Measurements from ENCODE around the gene CCL26.

CCL26 gene

DNA sequence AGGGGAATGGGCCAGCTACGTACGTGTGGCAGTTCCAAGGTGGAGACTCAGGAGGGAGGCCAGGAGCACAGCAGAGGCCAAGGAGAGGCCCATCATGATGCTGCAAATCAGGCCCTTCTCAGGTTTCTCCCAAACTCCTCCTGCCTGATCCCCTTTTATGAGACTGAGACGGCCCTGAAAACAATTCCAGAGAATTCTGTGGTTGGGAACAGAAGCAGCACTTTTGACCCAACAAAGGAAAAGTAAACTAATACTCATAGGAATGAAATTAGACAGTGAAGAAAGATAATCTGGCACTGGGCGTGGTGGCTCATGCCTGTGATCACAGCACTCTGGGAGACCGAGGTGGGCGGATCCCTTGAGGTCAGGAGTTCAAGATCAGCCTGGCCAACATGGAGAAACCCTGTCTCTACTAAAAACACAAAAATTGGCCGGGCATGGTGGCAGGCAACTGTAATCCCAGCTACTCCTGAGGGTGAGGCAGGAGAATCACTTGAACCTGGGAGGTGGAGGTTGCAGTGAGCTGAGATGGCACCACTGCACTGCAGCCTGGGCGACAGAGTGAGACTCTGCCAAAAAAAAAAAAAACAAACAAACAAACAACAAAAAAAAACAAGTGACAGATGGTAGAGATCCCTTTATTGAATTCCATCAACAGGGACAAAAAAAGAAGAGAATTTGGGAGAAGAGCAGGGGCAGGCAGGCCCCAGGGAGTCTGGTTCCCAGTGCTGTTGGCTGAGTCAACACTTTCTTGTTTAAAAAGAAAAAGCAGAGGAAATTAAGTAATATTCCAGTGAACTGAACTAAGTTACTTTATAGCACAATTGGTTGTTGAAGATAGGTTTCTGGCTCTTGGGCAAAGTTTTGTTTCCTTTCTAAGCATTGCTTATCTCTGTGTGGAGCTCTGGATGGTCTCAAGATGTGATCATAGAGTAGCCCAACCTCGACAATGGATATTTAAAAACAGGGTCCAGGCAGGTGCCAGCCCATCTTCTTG is at the start of gene CCL26:
CCL26 (minus strand) TSS at position 131 of the 997 bp plus-strand sequence; CDS start at position 96, 35 bp downstream.
- DNase-seq (ENCODE audit: low read depth): no peak

DNA sequence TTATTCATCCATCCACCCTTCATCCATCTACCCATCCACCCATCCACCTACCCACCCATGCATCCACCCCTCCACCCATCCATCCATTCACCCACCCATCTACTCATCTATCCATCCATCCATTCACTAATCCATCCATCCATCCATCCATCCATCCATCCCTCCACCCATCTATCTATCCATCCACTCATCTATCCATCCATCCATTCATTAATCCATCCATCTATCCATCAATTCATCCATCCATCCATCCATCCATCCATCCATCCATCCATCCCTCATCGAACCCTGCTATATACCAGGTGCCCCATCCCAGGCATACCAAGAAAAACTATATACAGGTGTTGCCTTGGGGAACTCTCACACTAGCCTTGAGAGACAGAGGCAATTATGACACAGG is 48.7 kb upstream of the CCL26 start:
- no peak for DNase-seq (ENCODE audit: low read depth)

DNA sequence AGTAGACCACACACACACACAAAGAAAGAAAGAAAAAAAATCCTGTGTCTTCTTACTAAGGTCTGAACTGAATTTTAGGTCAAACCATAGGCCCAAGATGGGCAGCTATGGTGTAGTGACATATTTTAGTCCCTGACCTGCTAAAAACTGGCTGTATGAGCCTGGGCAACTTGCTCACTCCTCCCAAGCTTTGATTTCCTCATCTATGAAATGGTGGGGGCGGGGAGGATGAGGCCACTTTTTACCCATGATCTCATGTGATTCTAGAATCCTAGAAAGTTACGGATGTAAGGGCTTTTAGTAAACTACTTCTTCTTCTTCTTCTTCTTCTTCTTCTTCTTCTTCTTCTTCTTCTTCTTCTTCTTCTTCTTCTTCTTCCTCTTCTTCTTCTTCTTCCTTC is 47.7 kb upstream of the CCL26 start:
- DNase-seq (ENCODE audit: low read depth): no peak

DNA sequence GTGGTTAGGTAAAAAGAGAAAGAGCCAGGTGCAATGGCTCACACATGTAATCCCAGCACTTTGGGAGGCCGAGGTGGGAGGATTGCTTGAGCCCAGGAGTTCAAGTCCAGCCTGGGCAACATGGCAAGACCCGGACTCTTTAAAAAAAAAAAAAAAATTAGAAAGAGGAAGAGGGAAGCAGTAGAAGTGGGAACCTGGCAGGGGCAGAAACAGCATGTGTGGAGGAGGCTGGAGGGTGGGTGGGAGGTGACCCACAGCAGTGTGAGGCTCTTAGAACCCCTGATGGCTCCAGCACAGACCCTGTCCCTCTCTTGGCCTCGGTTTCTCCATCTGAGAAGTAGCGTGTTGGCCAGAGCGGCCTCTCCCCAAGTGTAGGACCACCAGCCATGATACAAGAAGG is 46.5 kb upstream of the CCL26 start:
- DNase-seq (ENCODE audit: low read depth): no peak

DNA sequence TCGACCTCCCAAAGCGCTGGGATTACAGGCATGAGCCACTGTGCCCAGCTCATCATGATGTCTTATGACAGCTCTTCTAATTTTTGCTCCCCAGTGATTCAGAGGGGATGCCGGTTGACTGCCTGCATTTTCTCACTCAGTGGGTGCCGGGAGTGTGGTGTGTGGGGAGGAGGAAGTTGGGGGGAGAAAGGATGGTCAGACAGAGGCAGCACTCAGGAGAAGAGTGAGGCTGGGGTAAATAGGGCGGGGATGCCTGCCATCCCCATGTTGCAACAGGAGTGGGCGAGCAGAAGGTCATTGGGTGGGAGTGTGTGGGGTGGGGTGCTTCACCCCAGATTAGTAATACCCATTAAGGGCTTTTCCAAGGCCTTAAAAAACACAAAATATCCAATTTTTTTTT is 45.1 kb upstream of the CCL26 start:
- no peak for DNase-seq (ENCODE audit: low read depth)

GRCh38 chr7:75815418-75816064 is 43.5 kb upstream of the CCL26 start:
- DNase-seq (ENCODE audit: low read depth): no peak

DNA sequence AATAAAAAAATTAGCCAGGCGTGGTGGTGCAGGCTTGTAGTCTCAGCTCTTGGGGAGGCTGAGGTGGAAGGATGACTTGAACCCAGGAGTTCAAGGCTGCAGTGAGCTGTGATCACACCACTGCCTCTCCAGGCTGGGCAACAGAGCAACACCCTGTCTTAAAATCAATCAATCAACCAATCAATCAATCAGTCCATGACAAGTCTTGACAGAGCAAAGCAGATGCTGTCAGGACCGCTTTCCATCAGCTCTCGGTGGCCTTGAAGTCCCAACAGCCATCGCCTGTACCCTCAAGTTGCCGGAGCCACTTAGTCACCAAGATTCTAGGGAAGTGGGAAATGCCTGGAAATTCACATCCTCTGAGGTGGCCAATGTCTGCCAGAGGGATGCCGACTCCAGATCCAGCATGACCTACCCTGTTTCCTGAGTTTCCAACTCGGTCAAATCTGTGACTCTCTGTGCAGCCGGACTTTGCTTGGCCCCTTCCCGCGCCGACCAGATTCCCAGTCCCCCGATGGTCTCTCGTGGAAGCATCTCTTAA is 42.5 kb upstream of the CCL26 start:
- DNase-seq (ENCODE audit: low read depth): no peak

DNA sequence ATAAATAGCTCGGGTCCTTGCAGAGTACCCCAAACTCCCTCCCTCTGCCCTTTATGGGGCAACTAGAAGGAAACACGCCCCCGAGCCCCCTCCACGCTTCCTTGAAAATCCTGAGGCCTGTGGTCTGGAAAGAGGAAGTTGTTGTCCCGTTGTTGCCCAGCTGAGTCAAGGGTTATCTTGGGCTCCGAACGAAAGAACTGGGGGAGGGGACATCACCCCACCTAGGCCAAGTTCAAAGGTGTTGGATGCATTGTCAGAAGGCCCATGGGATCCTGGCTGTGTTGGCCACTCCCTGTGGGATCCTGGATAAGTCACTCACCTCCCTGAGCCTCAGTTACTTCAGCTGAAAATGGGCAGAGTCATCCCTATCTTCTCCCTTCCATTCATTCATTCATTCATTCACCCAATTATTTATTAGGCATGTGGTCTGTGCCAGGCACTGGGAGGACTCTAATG is 41.8 kb upstream of the CCL26 start, which contains the start of gene CCL24:
CCL24 (minus strand) TSS at position 26 of the 456 bp plus-strand sequence. CDS start 91 bp downstream, outside the sequence.
- DNase-seq (ENCODE audit: low read depth): no peak

GRCh38 chr7:75813084-75813483 is 41.1 kb upstream of the CCL26 start:
- no peak for DNase-seq (ENCODE audit: low read depth)

DNA sequence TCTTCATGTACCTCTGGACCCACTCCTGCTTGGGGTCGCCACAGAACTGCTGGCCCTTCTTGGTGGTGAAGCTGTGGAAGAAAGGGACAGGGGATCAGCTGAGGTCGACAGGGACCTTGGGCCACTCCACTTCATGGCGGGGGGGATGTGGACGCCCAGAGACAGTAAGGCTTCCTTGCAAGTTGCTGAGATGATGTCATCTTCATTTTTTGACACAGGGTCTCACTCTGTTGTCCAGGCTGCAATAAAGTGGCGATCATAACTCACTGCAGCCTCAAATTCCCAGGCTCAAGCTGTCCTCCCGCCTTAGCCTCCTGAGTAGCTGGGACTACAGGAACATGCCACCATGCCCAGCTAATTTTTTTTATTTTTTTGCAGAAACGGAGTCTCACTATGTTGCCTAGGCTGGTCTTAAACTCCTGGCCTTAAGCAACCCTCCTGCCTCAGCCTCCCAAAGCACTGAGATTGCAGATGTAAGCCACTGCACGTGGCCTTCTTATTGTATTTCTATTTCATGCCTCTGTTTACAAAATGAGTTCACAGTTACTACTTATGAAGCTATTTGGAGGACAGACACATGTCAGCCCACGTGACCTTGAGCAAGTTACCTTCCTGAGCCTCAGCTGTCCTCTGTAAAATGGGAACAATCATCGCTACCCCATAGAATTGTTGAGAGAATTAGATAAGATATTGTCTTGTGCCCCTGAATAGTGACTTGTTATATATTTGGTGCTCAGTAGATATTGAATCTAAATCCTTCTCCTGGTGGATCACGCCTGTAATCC is 40.1 kb upstream of the CCL26 start:
- DNase-seq (ENCODE audit: low read depth): no peak

DNA sequence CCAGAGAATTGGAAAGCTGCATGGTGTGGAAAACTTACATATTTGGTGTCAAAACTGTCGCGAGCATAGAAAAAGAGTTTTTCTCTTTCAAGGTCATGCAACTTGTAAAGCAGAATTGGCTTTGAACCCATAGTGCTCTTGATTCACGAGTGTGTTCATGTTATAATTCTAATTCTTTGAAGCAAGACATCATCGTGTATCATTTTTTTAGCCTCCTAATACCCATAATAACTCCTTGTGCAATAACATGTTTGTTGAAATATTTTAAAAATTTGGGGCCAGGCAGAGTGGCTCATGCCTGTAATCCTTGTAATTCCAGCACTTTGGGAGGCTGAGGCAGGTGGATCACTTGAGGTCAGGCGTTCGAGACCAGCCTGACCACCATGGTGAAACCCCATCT is 37.4 kb upstream of the CCL26 start:
- no peak for DNase-seq (ENCODE audit: low read depth)

DNA sequence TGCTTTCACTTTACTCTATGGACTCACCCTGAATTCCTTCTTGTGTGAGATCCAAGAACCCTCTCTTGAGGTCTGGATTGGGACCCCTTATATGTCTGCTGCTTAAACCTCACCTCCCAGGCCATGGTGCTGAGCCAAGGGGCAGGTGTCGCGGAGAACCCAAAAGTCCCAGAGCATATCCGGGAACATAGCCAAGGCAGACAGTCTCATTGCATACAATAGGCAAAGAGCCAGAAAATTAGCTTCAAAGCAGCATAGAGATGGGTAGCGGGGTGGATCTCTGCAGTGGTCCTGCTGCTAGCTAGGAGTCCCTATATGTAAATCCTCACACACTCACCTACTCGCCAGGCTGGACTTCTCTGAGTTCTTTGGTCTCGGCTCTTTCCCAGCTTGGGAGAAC is 36.1 kb upstream of the CCL26 start:
- DNase-seq (ENCODE audit: low read depth): no peak

DNA sequence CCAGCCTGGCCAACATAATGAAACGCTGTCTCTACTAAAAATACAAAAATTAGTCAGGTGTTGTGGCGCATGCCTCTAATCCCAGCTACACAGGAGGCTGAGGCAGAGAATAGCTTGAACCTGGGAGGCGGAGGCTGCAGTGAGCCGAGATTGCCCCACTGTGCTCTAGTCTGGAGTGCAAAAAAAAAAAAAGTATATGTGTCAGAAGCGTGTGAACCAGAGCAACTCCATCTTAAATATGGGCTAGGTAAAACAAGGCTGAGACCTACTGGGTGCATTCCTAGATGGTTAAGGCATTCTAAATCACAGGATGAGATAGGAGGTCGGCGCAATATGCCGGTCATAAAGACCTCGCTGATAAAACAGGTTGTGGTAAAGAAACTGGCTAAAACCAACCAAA is 35.4 kb upstream of the CCL26 start:
- DNase-seq (ENCODE audit: low read depth): no peak

GRCh38 chr7:75806560-75807307 is 34.7 kb upstream of the CCL26 start:
- DNase-seq (ENCODE audit: low read depth): no peak

GRCh38 chr7:75804705-75805104 is 32.7 kb upstream of the CCL26 start:
- DNase-seq (ENCODE audit: low read depth): no peak

- DNase-seq (ENCODE audit: low read depth): no peak
Observed at GRCh38 chr7:75804004-75804403, 32.0 kb upstream of the CCL26 start.

GRCh38 chr7:75802552-75802821 is 30.5 kb upstream of the CCL26 start:
- DNase-seq (ENCODE audit: low read depth): no peak

DNA sequence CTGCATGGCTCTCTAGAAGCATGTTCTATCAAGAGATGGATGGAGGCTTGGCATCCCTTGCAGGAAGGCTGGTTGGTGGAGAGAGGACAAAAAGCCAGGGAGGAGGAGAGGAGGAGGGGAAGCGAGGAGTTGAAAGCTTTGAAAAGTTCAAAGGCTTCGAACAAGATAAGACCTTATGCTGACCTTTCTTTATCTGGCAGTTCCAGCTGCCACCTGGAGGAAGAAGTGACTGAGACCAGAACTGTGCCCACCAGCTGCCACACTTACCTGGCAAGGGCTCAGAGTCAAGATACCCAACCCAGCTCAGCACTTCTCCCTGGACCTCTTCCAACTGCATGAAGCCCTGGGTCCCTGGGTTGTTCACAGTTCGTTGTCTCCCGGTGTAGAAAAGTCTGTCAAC is 26.8 kb upstream of the CCL26 start:
- DNase-seq (ENCODE audit: low read depth): no peak

GRCh38 chr7:75796420-75796819 is 24.4 kb upstream of the CCL26 start:
- no peak for DNase-seq (ENCODE audit: low read depth)

DNA sequence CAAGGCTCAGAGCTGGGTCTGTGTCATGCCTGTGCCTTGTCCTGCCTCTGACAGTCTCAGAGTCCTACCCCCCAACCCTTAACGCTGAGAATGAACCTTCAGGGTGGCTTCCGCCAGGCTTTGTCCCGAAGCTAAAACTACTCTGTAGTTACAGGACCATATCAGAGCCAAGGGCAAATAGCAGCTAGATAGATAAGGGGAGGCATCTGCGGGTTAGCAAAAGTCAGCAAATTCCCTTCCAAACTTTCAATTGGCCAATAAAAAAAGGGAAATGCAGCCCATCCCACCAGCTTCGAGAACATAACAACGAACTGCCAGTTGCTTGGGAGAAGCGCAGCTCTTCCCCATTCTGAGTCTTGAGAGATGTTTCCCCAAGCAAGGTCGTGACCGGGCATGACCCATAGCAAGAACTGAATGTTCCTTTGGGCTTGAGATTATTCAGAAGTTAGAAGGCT is 23.8 kb upstream of the CCL26 start:
- DNase-seq (ENCODE audit: low read depth): no peak

- DNase-seq (ENCODE audit: low read depth): no peak
Observed at GRCh38 chr7:75793676-75794075, 21.7 kb upstream of the CCL26 start.

All from activated gamma-delta T cell treated with anti-CD3 and anti-CD28 coated beads, Interleukin-2, amount 50 U/mL, for 16 hours (primary cell).